ENCODE data around the gene C2CD3.
A peak's percentile ranks its signal among the peaks of the same experiment; 100 is the strongest.
"Not testable (repeated sequence)": the region's sequence is repeated elsewhere in the genome, so short reads cannot be mapped to it uniquely, and the experiment has no call there.

Gene C2CD3

DNA sequence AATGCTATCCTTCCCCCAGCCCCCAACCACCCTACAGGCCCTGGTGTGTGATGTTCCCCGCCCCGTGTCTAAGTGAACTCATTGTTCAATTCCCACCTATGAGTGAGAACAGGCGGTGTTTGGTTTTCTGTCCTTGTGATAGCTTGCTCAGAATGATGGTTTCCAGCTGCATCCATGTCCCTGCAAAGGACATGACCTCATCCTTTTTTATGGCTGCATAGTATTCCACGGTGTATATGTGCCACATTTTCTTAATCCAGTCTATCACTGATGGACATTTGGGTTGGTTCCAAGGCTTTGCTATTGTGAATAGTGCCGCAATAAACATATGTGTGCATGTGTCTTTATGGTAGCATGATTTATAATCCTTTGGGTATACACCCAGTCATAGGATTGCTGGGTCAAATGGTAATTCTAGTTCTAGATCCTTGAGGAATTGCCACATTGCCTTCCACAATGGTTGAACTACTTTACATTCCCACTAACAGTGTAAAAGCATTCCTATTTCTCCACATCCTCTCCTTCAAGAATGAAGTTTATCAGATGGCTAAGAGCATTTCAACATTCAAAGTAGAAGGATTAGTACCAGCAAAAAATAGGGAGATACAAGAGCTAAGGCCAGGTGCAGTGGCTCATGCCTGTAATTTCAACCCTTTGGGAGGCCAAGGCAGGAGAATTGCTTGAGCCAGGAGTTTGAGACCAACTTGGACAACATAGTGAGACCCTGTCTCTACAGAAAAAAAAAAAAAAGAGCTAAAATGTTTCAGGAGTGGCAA lies 50.4 kb downstream of the C2CD3 start:
- not testable (repeated sequence) for DNase-seq (ENCODE audit: low read depth)

DNA sequence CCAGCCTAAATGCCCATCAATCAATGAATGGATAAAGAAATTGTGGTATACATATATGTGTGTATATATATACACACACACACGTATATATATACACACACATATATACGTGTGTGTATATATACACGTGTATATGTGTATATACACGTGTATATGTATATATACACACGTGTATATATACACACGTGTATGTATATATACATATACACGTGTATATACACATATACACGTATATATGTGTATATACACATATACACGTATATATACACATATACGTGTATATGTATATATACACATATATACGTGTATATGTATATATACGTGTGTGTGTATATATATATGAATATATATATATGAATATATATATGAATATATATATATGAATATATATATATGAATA lies 54.1 kb downstream of the C2CD3 start:
- no peak for DNase-seq (ENCODE audit: low read depth)

DNA sequence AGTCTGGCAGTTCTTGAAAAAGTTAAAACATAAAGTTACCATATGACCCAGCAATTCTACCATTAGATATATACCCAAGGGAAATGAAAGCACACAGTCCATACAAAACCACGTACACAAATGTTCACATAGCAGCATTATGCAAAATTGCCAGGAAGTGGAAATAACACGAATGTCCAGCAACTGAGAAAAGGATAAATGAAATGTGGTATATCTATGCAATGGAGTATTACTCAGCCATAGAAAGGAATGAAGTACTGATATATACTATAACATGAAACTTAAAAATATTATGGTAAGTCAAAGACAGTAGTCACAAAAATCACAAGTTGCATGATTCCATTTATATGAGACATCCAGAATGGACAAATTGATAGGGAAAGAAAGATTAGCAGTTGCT lies 57.9 kb downstream of the C2CD3 start:
- DNase-seq (ENCODE audit: low read depth) = no peak

DNA sequence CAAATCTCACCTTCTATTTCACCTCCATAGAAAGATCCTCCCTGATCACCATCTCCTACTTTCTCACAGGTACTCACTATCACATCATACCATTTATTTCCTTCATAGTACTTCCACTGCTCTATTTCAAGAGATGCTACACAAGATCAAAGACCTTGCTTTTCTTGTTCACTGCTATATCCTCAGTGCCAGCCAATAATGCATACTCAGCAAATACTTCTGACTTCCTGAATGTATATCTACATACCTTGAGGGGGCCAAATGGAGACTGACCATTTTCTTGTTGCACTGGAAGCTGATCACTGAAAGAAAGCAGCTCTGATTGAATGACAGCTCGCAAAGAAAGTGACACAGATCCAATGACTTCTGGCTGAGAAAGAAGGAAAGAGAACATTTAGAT lies 64.7 kb downstream of the C2CD3 start:
- no peak for DNase-seq (ENCODE audit: low read depth)

DNA sequence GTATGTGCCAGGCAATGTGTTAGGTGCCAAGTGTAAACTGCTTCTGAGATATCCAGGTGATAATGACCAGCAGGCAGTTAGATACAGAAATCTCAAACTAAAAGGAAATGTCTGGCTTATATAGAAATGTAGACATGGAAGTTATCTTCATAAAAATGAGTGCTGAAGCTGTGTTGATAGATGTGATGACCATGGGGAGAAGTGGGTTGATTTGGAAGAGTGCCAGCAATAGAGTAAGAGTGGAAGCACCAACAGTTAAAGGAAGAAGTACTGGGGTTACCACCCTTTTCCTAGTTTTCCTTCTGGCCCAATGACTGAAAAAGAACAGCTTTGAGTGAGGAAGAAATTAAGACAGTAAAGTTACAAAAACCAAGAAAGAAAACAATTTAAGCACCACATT lies 68.5 kb downstream of the C2CD3 start:
- no peak for DNase-seq (ENCODE audit: low read depth)

DNA sequence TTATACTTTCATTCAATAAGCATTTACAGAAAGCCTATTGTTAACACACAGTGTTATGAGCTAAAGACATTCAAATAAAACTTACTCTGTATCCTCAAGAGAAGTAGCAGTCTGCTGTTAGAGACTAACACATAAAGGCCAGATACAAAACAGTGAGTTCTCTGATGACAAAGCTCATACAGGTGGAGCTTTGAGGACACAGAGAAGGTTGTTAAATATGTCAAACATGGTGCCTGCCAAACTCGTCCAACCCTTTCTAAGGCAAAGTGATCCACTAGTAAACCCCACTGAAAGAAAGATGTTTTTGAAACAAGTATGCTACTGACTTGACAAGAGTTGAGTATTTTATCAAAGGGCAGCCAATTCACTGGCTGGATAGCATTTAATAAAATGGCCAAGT lies 70.1 kb downstream of the C2CD3 start:
- DNase-seq (ENCODE audit: low read depth) = no peak

DNA sequence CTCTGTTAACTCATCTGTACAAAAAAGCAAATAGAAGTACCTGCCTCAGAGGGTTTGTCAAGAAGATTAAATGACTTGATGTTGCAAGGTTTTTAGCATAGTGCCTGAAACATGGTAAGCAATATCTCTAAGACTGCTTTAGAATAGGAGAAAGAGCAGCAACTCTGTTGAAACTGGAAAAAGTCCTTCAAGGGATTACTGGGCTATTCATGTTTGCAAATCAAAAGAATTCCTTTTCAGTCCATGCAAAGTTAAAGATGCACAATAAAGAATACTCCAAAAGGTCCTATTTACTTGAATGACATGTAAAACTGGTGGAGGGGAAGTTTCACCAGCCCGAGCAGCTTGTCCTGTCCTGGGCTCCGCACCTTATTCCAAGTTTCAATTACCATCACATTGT lies 70.6 kb downstream of the C2CD3 start:
- DNase-seq (ENCODE audit: low read depth) = no peak

DNA sequence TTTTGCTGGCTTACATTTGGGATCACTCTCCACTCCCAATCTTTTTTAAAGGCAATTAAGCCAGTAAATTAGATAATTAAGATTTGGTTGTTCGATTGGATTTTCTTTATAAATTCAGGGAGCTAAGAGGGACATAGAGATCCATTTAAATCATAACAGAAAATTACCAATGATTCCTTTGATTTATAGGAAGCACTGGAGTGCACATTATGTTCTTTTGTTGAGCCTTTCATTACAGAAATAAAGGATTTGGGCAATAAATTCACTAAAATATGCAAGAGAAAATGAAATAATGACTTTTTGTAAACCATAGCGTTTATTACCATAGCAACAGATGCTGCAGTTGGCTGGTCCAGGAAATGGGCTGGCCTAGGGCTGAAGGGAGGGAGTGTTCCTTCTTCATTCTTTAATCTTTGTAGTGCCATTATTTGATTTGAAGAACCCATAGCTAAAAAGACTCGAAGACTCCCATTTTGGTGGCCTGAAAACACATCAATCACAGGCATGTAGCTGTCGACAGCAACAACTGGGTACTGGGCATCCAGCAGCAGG lies 73.0 kb downstream of the C2CD3 start:
- DNase-seq (ENCODE audit: low read depth) = no peak

DNA sequence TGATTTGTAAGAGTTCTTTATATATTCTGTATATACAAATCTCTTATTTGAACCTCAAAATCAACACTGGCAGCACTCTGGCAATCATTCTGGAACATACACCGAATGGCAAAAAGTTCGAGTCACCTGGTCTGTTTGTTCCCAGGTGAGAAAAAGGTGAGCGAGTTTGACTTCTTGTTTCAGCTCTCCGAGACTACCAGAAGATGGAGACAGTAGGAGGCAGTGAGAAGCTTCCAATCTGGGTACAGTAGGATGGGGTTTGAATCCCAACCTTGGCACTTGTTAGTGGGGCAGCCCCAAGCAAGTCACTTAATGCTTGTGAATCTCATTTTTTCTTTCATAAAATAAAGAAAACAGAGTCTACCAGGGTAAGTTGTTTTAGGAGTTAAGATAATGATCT lies 76.4 kb downstream of the C2CD3 start:
- no peak for DNase-seq (ENCODE audit: low read depth)

DNA sequence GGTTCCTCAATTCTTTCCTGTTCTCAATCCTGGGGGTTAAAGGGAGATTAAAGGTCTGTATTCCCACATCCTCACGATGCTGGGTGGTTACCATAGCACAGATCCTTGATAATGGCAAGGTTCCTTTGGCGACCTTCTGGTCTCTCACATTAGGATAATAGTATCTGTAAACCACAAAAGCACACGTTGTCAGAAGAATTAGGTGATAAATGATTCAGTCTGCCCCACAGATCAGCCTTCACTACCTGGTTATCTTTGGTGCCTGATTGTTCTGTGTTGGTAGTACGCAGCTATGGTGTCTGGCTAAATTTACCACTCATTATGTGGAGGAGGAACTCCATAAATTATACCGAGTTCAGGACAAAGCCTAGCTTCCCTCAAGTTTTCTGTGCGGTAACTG lies 78.4 kb downstream of the C2CD3 start:
- DNase-seq (ENCODE audit: low read depth) = no peak

DNA sequence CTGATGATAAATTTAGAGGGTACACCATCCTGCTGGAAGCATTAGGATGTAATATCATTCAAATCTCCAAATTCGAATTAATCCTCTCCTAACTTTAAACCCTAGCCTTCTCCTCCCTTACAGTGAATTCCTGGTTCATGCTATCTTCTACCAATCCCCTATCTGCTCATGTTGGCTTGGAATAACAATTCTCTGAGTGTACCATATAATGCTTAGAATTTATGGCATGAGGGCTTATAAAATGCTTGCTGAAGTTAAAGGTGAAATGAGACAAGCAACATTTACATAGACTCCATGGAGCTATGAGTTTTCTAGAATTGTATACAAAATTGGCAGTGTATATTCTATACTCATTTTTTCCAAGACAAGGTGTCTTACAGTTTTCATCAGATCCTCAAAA lies 79.3 kb downstream of the C2CD3 start:
- DNase-seq (ENCODE audit: low read depth) = no peak

DNA sequence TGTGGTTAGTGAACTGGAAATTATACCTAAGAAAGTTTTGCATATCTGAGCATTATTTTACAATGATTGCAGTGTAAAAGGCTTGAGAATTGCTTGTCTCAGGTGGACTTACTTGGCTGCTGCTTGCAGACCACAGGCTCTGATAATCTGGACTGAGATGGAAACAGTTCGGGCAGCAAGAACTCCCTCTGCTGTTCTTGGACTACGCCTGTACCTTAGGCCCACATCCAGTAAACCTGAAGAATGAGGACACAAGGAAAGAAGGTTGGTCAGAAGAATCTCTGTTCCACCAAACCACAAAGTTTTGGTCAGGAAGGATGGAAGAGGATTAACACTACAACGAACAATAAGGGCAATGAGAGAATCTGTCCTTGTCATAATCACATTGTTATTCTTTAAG lies 80.1 kb downstream of the C2CD3 start:
- no peak for DNase-seq (ENCODE audit: low read depth)

DNA sequence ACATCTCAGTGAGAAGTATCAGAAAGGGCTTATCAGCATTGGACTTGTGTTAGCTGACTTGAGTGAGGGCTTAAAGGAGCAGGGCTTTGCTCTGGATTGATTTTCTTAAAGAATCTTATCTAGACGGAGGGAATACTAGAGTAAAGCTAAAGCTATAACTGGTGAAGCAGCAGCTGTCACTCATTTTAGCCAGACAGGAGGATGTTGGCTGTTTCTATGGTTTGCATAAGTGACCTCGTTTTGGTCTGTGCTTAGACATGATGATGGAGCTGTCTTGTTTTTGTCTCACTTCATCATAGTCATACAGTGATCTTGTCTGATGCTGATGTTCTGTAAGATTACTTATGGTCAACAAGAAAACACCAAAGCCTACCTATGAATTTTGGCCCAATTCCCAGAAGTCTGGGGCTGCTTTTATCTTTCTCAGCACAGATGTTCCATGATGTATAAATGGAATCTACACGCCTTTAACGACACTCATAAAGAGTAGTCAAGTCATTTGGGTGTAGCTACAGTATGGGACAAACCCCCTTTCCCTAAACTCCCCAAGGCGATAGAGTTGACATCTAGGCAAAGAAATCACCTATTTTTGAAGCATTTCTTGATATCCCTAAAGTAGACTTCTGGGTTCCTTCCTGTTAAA lies 84.4 kb downstream of the C2CD3 start:
- DNase-seq (ENCODE audit: low read depth) = no peak

DNA sequence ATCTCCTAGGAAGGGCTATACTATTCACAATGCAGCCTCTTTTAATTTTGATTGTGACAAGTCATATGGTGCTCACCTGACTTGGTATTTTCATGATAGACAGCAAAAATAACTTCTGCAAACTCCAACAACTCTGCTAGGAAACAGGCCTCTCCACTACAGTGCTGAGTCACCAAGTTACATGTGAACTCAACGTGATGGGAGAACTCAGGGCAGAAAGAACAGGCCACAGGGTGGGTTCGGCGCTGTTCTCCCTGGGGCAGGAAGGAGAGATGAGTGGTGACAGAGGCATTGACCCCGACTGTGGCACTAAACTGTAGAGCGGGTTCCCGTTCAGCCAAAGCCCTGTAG lies 85.3 kb downstream of the C2CD3 start:
- DNase-seq (ENCODE audit: low read depth) = no peak

DNA sequence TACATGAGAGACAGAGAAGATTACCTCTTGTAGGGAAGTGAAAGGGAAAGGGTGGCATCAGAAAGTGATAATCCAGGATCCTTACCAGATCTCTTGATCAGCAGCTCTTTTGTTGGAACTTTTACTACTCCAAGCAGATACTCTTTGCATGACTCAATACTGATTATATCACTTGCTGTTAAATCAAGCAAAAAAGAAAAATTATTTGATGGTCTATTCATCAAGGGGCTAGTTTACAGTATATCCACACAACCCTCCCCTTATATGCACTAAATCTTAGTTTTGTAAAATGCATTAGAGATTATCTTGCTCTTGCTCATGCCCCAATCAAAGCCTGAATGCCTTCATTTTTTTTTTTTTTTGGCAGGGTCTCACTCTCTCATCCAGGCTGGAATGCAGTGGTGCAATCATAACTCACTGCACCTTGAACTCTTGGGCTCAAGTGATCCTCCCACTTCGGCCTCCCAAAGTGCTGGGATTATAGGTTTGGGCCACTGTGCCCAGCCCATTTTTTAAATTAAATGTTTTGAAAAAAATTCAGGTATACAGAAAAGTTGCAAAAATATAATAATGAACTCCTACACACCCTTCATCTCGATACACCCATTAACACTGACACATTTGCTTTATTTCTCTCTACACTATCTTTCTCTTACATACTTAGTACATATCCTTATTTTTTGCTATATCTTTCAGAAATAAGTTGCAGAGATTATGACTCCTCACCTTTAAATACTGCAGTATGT lies 85.8 kb downstream of the C2CD3 start:
- DNase-seq (ENCODE audit: low read depth) = peak; percentile 5

DNA sequence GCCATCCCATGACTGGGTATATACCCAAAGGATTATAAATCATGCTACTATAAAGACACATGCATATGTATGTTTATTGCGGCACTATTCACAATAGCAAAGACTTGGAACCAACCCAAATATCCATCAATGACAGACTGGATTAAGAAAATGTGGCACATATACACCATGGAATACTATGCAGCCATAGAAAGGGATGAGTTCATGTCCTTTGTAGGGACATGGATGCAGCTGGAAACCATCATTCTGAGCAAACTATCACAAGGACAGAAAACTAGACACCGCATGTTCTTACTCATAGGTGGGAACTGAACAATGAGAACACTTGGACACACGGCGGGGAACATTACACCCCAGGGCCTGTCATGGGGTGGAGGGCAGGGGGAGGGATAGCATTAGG lies 86.9 kb downstream of the C2CD3 start:
- not testable (repeated sequence) for DNase-seq (ENCODE audit: low read depth)

DNA sequence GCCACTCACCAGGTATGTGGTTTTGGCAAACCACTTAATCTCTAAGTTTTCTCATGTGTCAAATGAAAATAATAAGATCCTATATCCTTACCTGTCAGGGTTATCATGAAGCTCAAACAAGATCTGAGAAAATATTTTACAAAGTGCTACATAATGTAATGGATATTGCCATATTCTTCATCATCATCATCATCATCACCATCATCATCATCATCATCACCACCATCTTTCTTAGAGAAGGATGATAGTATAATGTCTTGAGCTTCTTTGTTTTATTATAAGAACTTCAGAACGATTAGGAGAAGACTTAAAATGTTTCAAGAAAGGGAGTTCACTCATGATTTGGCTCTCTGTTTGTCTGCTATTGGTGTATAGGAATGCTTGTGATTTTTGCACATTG lies 89.4 kb downstream of the C2CD3 start:
- no peak for DNase-seq (ENCODE audit: low read depth)

DNA sequence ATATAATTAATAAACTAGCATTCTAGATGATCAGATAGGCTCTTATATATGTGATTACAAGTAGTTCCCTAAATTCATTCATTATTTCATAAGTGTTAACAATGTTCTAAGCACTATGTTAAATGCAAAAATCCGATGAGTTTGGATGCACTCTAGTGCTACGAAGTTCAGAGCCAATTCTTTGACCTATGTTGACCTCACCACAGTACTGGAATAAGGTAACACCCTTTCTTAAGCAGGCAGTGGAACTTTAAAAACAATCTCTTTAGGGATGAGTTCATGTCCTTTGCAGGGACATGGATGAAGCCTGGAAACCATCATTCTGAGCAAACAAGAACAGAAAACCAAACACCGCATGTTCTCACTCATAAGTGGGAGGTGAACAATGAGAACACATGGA lies 93.6 kb downstream of the C2CD3 start:
- DNase-seq (ENCODE audit: low read depth) = no peak

DNA sequence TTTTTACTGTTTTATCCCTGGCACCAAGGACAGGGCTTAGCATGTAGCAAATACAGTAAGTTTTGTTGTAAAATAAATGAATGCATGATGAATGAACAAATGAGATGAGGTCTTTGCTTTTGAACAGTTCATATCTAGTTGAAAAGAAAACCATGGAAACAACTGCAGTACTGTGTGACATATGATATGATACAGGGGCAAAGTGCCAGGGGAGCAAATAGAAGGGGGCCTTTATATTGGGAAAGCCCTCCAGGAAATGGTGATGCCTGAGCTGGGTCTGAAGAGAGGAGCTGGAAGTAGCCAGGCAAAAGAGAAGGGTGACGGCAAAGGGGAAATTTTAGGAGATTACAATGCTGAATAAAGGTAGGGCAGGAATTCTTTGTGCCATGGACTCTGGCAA lies 98.1 kb downstream of the C2CD3 start:
- DNase-seq (ENCODE audit: low read depth) = no peak

DNA sequence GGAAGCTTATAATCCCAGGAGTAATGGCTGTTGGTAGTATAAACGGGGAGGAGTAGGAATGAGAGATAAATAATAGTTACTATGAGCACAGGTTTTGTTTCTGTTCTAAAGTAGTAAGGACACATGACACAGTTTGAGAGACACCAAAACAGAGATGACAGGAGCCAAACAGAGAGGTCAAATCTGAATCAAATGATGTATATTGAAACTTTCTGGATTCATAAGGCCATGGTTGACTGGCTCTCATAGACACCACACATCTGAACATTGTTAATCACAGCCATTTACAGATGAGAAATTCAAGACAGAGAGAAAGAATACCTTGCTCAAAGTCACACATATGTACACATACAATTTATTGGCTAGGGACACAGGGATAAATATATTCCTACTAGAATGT lies 98.5 kb downstream of the C2CD3 start:
- DNase-seq (ENCODE audit: low read depth) = no peak

DNA sequence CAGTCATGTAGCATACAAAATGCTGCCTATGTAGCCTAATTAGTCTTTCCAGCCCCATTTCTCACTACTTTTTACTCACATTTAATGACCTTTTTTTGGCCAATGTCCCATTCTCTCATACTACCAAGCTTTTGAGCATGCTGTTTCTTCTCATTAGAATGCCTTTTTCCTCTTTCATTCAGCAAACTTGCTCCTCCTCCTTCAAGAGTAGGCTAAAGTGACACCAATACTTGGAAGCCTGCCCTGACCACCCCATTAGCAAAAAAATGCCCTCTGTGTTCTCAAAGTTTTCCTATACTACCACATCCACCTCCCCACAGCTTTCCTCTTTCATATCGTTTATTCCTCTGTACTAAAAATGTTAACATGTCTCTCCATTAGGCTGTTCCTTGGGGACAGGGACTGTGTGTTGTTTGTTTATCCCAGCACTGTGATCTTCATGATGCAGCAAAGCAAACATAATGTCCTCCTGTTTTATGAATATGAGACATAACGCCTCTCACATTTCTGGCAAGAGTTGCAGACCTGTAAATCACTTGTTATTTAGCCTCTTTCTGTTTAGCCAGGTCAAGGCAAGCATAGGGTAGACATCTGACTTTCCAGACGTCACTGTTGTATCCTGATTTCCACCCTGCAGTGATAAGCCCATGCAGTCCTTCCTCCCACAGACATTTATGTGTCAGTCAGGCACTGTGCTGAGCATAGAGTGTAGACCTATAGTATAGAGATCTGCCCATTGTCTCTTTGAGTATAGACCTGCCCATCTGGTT lies 99.9 kb downstream of the C2CD3 start:
- no peak for DNase-seq (ENCODE audit: low read depth)
